BJ (cell line): ENCODE measurements around the gene FLRT2. TPM values are rescaled to one million over a fixed set of nuclear protein-coding genes. Genes with fewer than 3 reads are reported as not detected.

ENCODE experiments used
- CTCF ChIA-PET: fragments of 350-600 bp; formaldehyde crosslinking; extraction: SDS; loops from one replicate; lab custom pipeline; 2021; ENCODE audit warnings: antibody characterized with exemption, inconsistent platforms; lab: Yijun Ruan, JAX
- POLR2A ChIA-PET: fragments of 300-600 bp; sonication (Branson Sonifier 250); formaldehyde crosslinking; extraction: SDS; loops from one replicate; lab custom pipeline; 2021; ENCODE audit warnings: antibody characterized with exemption; lab: Charles Lee
- DNase-seq: peaks from one replicate; pipeline ENCODE4 v3.0.0-alpha.2; 2011; ENCODE audit warnings: low read depth
- H3K27me3 ChIP-seq: 2 replicates; pipeline ENCODE4 v1.6.0; 2011; ENCODE audit warnings: low read length; ENCODE audit not compliant: control insufficient read depth, insufficient read depth
- H3K36me3 ChIP-seq: 2 replicates; pipeline ENCODE4 v1.5.1; 2011; ENCODE audit warnings: low read length; ENCODE audit not compliant: control insufficient read depth, insufficient read depth
- H3K4me3 ChIP-seq: 2 replicates; pipeline ENCODE4 v1.5.1; 2011; ENCODE audit warnings: low read depth, mild to moderate bottlenecking, control low read depth, low read length
- polyA plus RNA-seq: library from polyadenylated mRNA; depleted of rRNA; stranded (reverse); fragments of >200 nt; gene quantifications from 2 replicates; pipeline ENCODE4 v1.2.3, GENCODE V29; 2011
- TF ChIP-seq, protein P1 (sequence below): IDR thresholded peaks from 2 replicates; pipeline ENCODE4 v1.5.1; 2011; ENCODE audit warnings: low read depth, mild to moderate bottlenecking, control low read depth, inconsistent platforms, low read length, moderate library complexity; ENCODE audit not compliant: insufficient read depth

FLRT2 gene
- polyA plus RNA-seq, 1 experiment, result 16.7 TPM

DNA sequence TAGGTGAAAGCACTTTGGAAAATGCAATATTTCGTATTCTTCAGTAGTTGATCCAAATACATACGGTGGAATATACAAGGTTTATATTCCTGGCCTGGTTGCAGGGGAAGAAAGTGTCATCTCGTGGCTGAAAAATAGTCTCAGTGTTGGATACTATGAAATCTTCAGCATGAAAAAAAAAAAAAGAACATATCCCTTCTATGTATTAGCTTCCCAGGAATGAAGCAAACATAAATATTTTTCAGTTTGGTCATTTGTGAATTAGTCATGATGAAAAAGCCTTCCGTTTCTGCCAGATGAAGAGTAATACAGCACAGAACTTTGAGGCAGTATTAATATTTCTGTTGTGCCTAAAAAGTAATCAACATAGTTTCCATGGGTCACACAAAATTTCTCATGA, 36.7 kb downstream of the FLRT2 start:
- POLR2A ChIA-PET, result no interaction called here
- H3K4me3 ChIP-seq, result no peak overlapping the region
- H3K27me3 ChIP-seq, result no peaks in the 10 kb centered on the region
- peak; percentile 69 for DNase-seq
- H3K36me3 ChIP-seq, result no peaks in the 10 kb centered on the region
- TF ChIP-seq, protein P1, sequence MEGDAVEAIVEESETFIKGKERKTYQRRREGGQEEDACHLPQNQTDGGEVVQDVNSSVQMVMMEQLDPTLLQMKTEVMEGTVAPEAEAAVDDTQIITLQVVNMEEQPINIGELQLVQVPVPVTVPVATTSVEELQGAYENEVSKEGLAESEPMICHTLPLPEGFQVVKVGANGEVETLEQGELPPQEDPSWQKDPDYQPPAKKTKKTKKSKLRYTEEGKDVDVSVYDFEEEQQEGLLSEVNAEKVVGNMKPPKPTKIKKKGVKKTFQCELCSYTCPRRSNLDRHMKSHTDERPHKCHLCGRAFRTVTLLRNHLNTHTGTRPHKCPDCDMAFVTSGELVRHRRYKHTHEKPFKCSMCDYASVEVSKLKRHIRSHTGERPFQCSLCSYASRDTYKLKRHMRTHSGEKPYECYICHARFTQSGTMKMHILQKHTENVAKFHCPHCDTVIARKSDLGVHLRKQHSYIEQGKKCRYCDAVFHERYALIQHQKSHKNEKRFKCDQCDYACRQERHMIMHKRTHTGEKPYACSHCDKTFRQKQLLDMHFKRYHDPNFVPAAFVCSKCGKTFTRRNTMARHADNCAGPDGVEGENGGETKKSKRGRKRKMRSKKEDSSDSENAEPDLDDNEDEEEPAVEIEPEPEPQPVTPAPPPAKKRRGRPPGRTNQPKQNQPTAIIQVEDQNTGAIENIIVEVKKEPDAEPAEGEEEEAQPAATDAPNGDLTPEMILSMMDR, result no peak
- CTCF ChIA-PET, result interaction anchor here (1.0 to 1.2 kb wide), 2 partner anchors 20 to 30 kb away, joined by 3 to 4 read pairs; no protein-coding TSS in a partner anchor

DNA sequence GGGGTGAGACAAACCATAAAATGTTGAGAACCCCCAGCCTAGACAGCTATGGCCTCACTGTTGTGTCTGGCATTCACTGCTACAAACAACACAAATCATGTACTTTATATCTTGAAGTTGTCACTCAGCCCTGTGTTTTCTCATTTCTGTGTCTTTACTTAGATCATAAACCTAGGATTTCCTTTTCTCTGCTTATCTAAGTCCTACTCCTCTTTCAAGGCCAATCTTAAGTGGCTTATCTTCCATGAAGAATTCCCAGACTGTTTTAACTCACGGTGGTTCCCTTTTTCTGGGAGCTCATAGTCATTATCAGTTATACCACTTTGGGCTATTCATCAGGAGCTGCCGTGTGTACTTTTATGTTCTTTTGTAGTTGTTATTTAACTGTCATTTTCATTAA, 42.1 kb downstream of the FLRT2 start:
- DNase-seq, result no peak
- TF ChIP-seq, protein P1, result no peak
- no peaks in the 10 kb centered on the region for H3K36me3 ChIP-seq
- CTCF ChIA-PET, result no interaction called here
- H3K4me3 ChIP-seq, result no peak overlapping the region
- POLR2A ChIA-PET, result no interaction called here
- H3K27me3 ChIP-seq, result no peaks in the 10 kb centered on the region

DNA sequence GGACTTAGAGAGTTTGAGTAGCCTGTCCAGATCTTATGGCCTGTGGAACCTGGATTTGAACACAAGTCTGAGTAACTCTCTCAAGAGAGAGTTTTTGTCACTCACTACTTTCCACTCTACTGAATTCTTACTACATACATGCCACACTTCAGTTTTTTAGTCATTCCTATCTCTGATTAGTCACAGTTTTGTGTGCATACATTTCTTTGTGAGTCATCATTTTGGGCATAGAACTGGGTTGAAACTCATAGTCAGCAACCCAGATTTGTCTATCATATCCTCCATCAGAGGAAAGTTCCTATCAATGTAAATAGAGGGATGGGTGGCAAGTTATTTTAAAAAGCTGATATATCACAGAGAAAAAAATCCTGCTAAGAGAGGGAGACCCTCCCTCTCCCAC, 42.9 kb downstream of the FLRT2 start:
- Histone ChIP-seq H3K36me3 (no peaks in the 10 kb centered on the region), H3K4me3 (no peak overlapping the region), H3K27me3 (no peaks in the 10 kb centered on the region)
- no peak for DNase-seq
- ChIA-PET CTCF (interaction anchor here (0.5 to 1.2 kb wide), 3 partner anchors 12 to 39 kb away, joined by 3 to 4 read pairs (median 3); no protein-coding TSS in a partner anchor), POLR2A (no interaction called here)
- TF ChIP-seq, protein P1, result no peak

DNA sequence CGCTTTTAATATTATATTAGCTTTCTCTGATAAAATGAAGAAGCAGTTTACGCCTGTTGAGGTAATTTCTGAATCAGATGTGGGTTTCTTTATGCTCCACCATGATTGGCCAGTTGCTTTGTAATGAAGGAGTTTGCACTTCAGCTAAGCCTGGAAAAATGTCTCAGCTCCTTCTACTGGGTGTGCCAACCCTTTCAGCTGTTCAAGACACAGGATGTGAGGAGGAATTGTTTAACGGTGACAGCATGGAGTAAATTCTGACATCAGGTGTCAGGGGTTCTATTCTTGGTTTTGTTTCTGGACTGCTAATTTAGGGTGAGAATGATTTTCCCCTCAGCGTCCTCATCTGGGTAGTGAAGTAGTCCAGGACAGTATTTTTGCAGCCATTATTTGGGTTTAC, 43.5 kb downstream of the FLRT2 start:
- Histone ChIP-seq H3K36me3 (no peaks in the 10 kb centered on the region), H3K4me3 (no peak overlapping the region), H3K27me3 (no peaks in the 10 kb centered on the region)
- TF ChIP-seq, protein P1, result no peak
- no peak for DNase-seq
- CTCF ChIA-PET, result interaction anchor here (0.5 to 1.2 kb wide), 3 partner anchors 11 to 38 kb away, joined by 3 to 4 read pairs (median 3); no protein-coding TSS in a partner anchor
- POLR2A ChIA-PET, result no interaction called here

DNA sequence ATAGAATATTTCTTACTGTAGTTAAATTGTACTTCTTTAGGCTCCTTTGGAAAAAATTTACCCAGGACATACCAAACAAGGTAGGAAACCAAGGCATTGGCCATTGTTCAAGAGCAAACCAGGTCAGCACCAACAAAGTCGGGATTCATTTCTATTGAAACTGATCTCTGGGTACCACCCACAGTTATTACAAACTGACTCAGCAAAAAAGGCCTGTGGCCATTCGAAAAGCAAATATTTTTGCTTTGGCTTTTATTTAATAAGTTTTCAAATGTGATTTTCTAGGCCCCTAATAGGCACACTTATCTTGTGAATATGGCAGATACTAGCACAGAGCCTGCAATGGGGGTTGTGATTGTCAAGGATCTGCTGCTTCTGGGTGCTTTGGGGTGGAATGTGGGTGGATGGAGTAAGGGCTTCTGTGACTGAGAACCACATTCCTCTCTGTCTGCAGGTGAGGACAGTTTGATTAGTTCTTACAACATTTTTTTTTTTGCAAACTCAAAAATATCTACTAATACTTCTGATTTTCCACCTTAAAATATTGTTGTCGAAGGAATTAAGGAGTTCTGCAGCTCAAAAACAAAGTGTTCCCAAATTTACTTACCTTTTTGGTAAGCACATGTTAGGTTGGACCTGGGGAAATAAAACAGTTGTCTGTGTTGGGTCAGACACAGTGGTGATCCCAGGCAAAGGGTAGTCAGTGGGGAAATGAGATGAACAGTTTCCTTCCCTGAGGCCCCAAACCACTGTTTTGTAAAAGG, 45.1 kb downstream of the FLRT2 start:
- CTCF ChIA-PET, result interaction anchor here (1.1 to 1.4 kb wide), 2 partner anchors 12 to 39 kb away, joined by 3 read pairs; no protein-coding TSS in a partner anchor
- H3K27me3 ChIP-seq, result no peaks in the 10 kb centered on the region
- TF ChIP-seq, protein P1, result no peak
- H3K4me3 ChIP-seq, result no peak overlapping the region
- POLR2A ChIA-PET, result no interaction called here
- H3K36me3 ChIP-seq, result no peaks in the 10 kb centered on the region
- no peak for DNase-seq
